Islet of Langerhans (tissue), 1 donor: ENCODE data around the gene TMEM151B.

Experiments
- FAIRE-seq: peaks from one replicate; lab custom pipeline; 2011; peaks lifted over from hg19 to GRCh38; lab: Jason Lieb, UNC

Gene TMEM151B

GRCh38 chr6:44232676-44233566 lies 37.3 kb upstream of the TMEM151B start:
- FAIRE-seq: no peak

DNA sequence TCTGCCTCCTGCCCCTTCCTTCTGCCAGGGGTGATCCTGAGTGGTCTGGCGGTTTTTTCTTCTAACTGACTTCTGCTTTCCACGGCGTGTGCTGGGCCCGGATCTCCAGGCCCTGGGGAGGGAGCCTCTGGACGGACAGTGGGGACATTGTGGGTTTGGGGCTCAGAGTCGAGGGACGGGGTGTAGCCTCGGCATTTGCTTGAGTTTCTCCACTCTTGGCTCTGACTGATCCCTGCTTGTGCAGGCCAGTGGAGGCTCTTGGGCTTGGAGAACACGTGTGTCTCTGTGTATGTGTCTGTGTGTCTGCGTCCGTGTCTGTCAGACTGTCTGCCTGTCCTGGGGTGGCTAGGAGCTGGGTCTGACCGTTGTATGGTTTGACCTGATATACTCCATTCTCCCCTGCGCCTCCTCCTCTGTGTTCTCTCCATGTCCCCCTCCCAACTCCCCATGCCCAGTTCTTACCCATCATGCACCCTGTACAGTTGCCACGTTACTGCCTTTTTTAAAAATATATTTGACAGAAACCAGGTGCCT lies 36.6 kb upstream of the TMEM151B start:
- no peak for FAIRE-seq

- no peak for FAIRE-seq
Measured at GRCh38 chr6:44234101-44235025, 35.9 kb upstream of the TMEM151B start.

DNA sequence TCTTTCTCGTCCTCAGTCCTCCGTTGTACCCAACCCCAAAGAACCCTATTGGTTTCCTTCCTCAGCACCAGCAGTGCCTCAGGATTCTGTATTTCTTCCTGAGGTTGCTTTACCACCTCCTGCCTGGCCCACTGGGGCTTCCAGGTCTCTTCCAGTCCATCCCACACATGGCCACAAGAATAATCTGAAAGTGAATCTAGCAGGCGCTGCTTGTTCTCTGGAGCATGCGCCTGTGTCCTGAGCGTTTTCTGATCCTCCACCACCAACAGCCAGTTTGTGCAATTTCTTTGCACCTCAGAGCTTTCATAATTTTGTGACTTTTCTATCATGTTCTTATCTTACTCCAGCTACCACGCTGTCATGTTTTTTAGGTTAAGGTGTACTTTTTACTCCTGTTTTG lies 35.0 kb upstream of the TMEM151B start:
- FAIRE-seq: no peak

DNA sequence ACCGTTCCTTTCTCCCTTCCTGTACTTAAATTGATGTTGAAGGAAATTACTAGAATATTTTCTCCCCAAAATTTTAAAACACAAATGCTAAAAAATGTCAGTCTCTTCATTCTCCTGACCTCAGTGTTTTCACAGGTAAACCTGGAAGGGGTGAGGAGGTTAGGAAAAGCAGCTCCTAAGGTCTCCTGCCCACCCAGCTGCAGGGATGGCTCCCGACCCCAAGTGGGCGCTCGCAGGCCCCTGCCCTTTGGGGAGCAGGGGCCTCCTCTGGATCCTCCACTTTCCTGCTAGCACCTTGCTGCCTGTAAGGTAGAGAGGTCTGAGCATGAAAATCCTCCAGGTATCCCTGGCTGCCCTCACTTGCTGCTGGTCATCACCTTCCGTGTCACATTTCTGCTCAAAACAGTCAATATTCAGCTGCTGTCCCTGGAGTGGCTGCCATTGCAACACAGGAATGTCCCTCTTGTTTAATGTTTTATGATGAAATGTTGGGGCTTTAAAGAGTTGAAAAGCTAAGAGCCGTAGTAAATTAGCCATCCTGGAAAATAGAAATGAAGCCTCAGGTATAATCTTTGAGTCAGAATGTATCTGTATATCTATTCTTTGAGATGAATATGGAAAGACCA lies 34.2 kb upstream of the TMEM151B start:
- no peak for FAIRE-seq

DNA sequence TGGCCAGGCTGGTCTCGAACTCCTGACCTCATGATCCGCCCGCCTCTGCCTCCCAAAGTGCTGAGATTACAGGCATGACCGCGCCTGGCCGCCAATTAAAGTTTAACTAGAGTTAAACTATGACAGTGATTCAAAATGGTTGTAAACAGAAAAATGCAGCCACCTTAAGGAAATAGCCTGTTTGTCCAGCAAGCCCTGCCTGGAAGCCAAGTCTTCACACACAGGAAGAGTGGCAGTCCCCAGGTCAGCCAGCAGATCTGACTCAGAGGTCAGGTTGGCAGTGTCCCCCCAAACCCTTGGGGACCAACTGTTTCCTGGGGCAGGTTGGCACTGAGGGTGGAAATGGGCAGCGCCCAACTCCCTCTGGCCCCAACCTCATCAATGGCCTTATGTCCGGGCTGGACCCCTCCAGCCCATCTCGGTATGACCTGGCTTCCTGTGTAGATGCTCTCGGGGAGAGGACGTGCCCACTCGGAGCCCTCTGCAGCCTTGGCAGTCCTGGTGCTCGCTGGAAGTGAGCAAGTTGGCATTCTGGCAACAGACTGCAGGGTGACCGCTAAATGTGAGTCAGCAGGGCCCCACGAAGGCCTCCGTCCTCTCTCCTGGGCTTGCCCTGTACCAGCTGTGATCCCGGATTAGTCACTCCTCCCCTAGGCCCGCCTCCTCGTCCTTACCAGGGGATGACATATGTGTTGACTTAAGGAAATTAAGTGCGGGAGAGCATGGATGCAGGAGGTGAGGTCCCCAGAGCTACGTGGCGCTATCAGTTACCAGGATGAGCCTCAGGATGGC lies 33.0 kb upstream of the TMEM151B start:
- peak; percentile 95 for FAIRE-seq

- no peak for FAIRE-seq
Measured at GRCh38 chr6:44237813-44238433, 32.3 kb upstream of the TMEM151B start.

DNA sequence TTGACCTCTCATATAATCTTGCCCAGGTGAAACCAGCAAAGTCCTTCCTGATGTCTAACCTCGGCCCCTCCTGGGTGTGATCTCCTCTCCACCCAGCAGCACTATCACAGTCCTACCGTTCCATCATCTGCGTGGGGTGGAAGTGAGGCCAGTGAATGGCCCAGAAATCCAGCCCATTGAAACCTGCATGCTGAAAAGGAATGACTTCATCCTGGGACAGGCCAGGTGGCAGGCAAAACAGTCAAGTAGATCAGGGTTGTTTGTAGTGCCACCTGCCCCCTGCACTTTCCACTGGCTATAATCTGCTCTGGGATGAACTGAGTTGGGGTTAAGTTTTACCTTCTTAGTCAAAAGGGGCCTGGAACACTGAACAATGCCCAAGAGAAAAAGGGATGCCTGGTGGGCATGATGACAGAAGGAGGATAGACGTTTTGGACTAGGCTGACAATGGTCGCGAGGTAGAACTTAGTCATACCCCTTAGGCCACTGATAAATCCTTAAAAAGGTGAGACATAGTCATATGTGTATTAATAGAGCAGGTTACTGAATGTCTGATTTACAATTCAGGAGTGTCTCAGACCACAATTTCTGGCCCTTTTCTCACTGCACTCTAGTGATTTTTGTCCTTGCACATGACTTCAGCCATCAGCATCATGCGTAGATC lies 31.4 kb upstream of the TMEM151B start:
- no peak for FAIRE-seq

DNA sequence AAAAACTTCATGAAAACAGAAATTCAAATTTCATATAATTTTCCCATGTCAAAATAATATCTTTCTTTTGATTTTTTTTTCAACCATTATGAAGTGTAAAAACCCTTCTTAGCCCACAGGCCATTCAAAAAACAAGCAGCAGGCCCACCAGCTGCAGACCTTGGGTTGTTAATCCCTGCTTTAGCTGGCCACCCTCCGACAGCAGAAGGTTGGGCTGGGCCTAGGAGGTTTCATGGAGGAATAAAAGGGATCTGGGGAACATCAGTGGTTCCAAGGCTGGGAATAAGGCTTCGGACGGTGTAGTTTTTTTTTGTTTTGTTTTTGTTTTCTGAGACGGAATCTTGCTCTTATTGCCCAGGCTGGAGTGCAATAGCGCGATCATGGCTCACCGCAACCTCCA lies 26.9 kb upstream of the TMEM151B start:
- FAIRE-seq: no peak

DNA sequence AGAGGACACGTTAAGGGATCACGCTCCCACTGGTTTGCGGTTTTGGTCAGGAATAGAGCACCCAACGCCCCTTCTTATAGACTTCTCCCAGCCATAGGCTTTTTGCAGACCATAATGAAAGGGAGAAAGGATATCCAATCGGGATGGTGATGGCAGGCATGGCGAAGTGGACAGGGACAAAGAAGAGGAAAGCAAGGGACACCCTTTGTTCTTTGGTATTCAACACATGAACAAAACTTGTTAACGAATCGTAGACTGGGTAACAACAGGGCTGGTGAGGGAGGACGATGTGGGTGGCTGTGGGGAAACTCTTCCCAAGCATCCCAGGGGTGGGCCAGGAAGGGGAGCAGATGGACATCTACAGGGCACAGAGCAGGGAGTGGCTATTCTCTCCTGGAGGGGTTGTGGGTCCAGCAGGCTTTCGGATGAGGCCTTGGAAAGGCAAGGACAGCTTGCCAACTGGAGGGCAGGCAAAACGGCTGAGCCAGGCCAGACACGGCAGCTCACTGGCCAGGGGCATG lies 24.8 kb upstream of the TMEM151B start:
- no peak for FAIRE-seq

DNA sequence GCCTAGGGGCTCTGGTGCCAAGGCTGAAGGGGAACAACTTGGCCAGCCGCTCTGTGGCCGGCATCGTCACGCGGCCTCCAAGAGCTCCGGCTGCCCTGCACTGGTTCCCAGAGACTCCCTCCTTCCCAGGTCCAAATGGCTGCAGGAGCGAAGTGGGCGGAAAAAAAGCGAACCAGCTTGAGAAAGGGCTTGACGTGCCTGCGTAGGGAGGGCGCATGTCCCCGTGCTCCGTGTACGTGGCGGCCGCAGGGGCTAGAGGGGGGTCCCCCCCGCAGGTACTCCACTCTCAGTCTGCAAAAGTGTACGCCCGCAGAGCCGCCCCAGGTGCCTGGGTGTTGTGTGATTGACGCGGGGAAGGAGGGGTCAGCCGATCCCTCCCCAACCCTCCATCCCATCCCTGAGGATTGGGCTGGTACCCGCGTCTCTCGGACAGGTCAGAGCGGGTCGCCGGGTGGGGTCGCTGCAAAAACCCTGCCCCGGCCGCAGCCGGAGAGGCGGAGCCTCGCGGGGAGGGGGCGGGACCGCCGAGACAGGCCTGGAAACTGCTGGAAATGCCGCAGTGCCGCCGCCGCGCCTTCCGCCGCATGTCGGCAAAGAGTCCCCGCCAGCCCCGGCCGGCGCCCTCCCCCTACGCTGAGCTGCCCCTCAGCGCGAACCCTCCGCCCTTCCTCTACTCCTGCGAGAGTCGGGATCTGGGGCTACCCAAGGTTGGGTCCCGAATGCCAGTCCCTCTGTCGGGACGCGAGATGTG lies 24.2 kb upstream of the TMEM151B start:
- no peak for FAIRE-seq

DNA sequence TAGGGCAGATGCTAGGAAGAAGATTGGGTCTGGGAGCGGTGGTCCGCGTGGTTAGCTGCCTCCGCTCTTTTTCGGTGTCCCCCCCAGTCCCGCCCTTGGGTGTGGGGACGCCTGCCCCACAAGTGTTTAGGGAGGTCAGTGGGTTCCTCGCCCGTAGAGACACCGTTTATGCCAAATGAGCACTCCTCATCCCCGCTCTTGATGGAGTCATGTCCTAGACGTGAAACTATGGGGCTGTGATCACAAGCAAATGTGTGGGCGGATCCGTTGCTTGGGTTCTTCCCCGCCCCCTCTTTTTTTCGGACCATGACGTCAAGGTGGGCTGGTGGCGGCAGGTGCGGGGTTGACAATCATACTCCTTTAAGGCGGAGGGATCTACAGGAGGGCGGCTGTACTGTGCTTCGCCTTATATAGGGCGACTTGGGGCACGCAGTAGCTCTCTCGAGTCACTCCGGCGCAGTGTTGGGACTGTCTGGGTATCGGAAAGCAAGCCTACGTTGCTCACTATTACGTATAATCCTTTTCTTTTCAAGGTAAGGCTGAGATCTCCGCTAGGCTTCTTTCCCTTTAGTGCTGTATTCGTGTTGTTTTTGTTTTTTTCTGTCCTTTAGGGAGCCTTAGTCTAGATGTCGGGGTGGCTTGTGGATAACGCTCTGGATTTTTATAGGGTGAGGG lies 23.4 kb upstream of the TMEM151B start, which contains the start of gene HSP90AB1:
Gene HSP90AB1 (plus strand): TSS at position 439 of the 675 bp plus-strand sequence. CDS start 1,529 bp downstream, outside the sequence.
- no peak for FAIRE-seq

DNA sequence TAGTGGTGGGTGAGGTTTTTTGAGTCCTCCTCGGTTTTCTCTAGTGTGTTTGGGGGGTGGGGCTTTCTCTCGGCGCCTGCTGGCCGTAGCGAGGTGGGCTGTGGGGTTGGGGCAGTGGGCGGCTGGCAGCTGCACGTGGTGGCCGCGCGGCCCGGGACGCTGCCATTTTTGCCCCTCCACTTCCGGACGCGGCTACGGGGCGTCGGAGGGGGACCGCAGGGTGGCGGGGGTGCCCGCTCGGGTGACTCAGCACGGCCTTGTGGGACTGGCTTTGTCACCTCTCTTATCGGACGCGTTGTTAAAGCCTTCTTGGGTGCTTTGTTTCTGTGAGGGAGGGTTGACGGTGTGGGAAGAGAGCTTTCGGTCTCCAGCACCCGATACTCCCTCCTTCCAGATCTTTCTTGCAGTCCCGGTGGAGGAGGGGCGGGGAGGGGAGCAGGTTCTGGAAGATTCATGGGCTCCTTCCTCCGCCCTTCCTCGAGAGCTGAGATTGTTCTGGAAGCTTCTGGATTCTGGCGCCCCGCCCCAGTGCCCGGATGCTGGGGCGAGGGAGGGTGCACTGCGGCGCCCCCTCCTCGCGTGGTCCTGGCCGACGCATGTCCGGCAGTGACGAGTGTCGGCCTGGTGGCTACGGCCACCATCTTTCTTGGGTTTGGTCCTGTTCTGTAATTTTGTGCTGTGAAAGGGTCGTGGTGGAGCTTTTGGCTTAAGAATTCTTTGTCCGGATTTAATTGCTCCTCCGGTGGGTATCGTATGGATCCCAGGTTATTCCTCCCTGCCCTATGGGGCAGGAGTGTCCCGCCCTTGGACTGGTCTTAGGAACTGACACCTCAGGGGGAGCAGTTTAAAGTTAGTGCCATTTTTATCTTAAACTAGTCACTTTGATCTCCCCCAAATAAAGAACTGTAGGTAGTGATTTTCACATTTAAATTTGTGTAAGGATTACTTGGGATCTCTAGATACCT lies 22.6 kb upstream of the TMEM151B start:
- no peak for FAIRE-seq

GRCh38 chr6:44248579-44248978 lies 21.7 kb upstream of the TMEM151B start:
- no peak for FAIRE-seq

- FAIRE-seq: no peak
Measured at GRCh38 chr6:44249082-44249748, 21.0 kb upstream of the TMEM151B start.

- FAIRE-seq: no peak
Measured at GRCh38 chr6:44250067-44250717, 20.1 kb upstream of the TMEM151B start.
